ENCODE data around the gene RAB22A.

RAB22A gene

DNA sequence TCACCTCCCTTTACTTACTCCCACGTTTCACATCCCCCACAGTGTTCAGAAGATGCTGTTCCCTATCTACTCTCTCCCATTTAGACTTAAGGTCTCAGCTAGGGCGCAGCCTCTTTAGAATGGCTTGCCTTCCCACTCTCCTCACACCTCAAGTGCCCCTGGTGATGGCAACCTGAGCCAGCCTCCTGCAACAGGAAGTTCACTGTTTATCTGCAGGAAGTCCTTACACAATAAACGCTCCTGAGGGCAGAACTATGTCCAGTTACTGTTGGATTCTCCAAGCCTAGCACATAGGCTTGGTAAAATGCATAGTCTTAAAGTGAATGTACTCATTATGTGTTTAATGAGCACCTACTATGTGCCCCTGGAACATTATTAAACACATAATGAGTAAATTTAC lies 21.9 kb upstream of the RAB22A start:
- no peak overlapping the region for H3K27ac Mint-ChIP-seq
- no peak overlapping the region for H3K4me3 Mint-ChIP-seq
- H3K9me3 Mint-ChIP-seq, result no peaks in the 10 kb centered on the region

DNA sequence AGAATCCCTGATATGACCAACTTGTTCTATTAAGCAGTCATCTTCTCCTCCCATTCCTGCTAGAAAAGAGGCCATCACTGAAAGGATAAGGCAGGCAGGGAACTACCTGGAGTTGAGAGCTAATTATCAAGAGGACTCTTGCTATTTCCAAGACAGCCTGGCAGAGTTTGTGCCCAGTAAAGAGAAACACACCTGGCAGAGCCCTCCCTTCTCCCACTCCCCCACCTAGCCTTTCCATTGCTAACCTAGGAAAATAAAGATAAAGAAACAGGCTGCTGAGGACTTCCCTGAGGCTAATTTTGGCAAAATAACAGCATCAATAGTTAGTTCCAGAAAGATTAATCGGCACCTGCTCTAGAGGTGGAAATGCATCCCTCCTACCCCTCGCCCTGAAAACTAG lies 20.4 kb upstream of the RAB22A start:
- Mint-ChIP-seq H3K4me1 (ENCODE audit: low read depth) (peaks cover 27% of the 10 kb centered on the region), H3K4me3 (no peak overlapping the region), H3K36me3 (ENCODE audit: low read depth) (peaks cover 50% of the 10 kb centered on the region), H3K27me3 (no peaks in the 10 kb centered on the region), H3K9me3 (no peaks in the 10 kb centered on the region), H3K27ac (no peak overlapping the region)
- intact Hi-C loops (cut with micrococcal nuclease), result no loop called here

More for the DNA sequence above, 21.9 kb upstream of the RAB22A start:
- intact Hi-C loops (cut with micrococcal nuclease), result no loop called here
- Mint-ChIP-seq H3K27me3 (no peaks in the 10 kb centered on the region), H3K36me3 (ENCODE audit: low read depth) (peaks cover 55% of the 10 kb centered on the region), H3K4me1 (ENCODE audit: low read depth) (peaks cover 22% of the 10 kb centered on the region)

DNA sequence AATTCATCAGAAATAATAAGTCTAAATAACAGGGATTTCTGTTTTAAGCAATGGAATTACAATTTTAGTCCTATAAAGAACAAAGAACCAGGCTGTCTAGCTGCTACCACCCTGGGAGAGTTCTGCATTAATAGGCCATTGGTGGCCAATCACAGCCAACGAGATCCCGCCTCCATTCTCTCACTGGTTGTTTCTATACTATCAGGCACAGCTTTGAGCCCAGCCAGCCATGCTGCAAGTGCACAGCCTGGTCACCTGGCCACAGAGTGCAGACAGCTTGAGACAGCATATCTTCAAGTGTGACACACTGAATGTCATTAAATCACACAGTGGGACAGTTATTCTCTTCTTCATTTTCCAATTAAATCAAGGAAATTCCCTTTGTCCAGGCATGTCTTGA lies 16.1 kb upstream of the RAB22A start:
- Mint-ChIP-seq H3K4me3 (no peak overlapping the region), H3K9me3 (no peaks in the 10 kb centered on the region), H3K4me1 (ENCODE audit: low read depth) (peaks cover 24% of the 10 kb centered on the region), H3K36me3 (ENCODE audit: low read depth) (peaks cover 16% of the 10 kb centered on the region), H3K27me3 (no peaks in the 10 kb centered on the region), H3K27ac (no peak overlapping the region)
- intact Hi-C loops (cut with micrococcal nuclease), result no loop called here

DNA sequence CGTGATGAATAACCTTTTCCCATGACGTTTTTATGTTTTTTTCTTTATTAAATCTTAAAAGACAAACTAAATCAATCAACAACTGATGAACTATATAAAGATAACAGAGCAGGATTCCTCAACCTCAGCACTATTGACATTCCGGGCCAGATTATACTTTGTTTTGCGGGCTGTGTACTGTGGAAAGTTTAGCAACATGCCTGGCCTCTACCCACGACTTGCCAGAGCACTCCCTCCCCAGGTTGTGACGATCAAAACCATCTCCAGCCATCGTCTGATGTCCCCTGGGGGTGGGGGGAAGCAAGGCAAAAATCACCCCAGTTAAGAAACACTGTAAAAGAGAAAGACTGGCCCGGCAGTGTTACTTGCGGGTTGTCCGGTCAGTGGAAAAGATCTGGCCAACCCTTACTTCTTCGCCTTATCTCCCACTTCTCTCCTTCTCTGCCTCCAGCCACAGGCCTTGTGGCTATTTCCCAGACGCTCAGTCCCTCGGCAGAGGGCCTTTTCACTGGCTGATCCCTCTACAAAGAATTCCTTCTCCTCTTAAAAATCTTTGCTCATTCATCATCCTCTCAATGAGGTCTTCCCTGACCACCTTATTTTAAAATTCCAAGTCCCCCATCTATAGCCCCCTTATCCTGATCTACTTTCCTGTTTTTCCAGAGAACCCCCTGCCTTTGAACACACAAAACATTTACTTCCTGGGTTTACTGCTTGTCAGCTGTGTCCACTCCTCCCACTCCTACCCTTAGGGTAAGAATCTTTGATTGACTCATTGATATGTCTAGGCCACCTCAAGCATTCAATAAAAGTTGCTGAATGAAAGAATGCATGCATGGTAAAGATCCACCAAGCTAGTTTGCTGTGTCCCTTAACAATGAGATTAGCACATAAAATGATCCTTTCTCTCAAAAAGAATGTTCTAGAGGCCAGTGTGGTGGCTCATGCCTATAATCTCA lies 14.7 kb upstream of the RAB22A start:
- Mint-ChIP-seq H3K27ac (no peak overlapping the region), H3K27me3 (no peaks in the 10 kb centered on the region), H3K9me3 (no peaks in the 10 kb centered on the region), H3K36me3 (ENCODE audit: low read depth) (peaks cover 11% of the 10 kb centered on the region), H3K4me3 (no peak overlapping the region), H3K4me1 (ENCODE audit: low read depth) (peaks cover 20% of the 10 kb centered on the region)
- intact Hi-C loops (cut with micrococcal nuclease), result no loop called here

DNA sequence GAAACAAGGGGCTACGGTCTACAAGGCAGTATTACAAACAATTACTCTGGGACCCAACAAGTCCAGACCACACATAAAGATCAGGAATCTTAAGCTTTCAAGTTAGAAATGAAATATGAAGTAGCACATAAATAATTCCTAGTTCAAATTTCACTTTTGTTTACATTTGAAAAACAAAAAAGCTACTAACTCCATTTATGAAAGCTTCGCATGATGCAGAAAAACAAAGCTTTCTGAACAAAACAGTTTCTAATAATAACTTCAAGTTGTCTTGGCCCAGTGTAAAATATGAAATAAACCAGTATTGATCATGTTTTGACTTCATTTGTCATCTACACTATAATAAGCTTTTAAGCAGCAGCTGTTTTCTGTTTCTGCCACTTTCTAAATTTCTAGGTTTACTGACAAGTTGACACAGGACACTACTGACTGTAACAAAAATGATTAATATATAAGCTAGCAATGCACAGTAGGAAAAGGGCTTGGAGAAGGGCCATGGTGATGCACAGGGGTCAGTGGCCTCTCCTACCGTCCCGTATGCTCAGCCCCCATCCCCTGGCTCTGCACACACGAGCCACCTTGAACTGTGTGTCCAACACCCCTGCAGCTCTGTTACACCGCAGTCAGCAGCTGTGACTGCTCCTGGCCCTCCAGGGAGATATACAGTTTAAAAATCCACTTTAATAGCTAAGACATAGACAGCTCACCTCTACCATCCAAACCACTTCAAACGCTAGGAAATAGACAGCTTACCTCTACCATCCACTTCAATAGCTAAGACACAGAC lies 13.3 kb upstream of the RAB22A start:
- intact Hi-C loops (cut with micrococcal nuclease), result no loop called here
- Mint-ChIP-seq H3K27me3 (no peaks in the 10 kb centered on the region), H3K36me3 (ENCODE audit: low read depth) (peaks cover 22% of the 10 kb centered on the region), H3K4me3 (no peak overlapping the region), H3K27ac (no peak overlapping the region), H3K4me1 (ENCODE audit: low read depth) (peaks cover 26% of the 10 kb centered on the region), H3K9me3 (no peaks in the 10 kb centered on the region)

DNA sequence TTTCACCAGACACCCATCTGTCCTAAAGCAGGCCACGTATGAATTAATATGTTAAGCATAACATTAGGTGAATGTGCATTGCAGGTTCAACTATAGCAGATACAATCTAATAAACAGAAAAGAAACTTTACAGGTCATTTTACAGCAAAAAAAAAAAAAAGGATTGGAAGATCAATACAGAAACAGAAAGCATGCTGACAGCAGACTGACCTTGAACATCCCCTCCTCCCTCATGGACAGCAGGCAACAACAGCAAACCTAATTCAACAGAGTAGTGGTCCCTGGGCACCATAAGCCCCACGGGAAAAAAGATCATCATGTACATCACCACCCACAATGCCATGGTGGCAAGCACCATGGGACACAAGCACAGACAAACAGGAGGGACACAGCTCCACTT lies 12.1 kb upstream of the RAB22A start:
- H3K27me3 Mint-ChIP-seq, result no peaks in the 10 kb centered on the region
- peaks cover 34% of the 10 kb centered on the region for H3K36me3 Mint-ChIP-seq (ENCODE audit: low read depth)
- H3K9me3 Mint-ChIP-seq, result no peaks in the 10 kb centered on the region
- H3K4me3 Mint-ChIP-seq, result no peak overlapping the region
- H3K4me1 Mint-ChIP-seq (ENCODE audit: low read depth), result peaks cover 33% of the 10 kb centered on the region
- H3K27ac Mint-ChIP-seq, result no peak overlapping the region
- intact Hi-C loops (cut with micrococcal nuclease), result no loop called here

DNA sequence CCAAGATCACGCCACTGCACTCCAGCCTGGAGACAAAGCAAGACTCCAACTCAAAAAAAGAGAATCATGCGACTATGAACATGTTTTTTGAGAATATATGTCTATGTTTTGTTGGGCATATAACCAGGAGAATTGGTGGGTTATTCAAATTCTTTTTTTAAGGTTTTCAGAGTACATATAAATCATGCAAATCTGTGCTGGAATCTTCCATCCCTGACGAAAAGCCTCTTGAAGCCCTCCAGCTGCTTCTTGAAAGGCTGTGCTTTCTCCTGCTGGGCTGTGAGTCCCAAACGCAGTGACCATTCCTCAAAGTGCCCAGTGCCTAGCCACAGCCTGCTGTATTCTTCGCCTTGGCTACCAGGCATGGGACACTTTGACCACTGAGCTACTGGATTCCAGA lies 9.2 kb upstream of the RAB22A start:
- Mint-ChIP-seq H3K9me3 (no peaks in the 10 kb centered on the region), H3K4me1 (ENCODE audit: low read depth) (peaks cover 45% of the 10 kb centered on the region), H3K27ac (no peak overlapping the region), H3K4me3 (no peak overlapping the region), H3K36me3 (ENCODE audit: low read depth) (peaks cover 61% of the 10 kb centered on the region), H3K27me3 (peaks cover 1% of the 10 kb centered on the region)
- intact Hi-C loops (cut with micrococcal nuclease), result loop anchor here (10.0 kb wide), 1 partner anchor 586 kb away; the partner anchor contains the start of gene PMEPA1

DNA sequence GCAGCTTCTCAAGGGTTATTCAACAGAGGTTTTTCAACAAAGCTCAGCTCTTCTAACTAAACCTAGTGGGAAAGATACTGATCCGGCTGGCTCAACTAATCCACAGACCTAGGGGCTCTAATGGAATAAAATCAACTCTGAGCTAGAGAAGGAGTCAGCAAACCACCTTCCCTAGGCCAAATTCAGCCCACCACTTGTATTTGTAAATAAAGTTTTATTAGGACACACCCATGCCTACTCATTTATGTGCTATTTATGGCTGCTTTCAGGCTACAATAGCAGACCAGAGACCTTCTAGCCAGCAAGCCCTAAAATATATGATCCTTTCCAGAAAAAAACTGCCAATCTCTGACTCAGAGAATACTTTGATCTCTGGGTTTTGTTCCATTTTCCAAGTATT lies 6.0 kb upstream of the RAB22A start:
- intact Hi-C loops (cut with micrococcal nuclease), result loop anchor here (10.0 kb wide), 1 partner anchor 589 kb away; the partner anchor contains the start of gene PMEPA1
- H3K27me3 Mint-ChIP-seq, result peaks cover 1% of the 10 kb centered on the region
- peaks cover 62% of the 10 kb centered on the region for H3K4me1 Mint-ChIP-seq (ENCODE audit: low read depth)
- no peak overlapping the region for H3K4me3 Mint-ChIP-seq
- H3K27ac Mint-ChIP-seq, result no peak overlapping the region
- no peaks in the 10 kb centered on the region for H3K9me3 Mint-ChIP-seq
- peaks cover 63% of the 10 kb centered on the region for H3K36me3 Mint-ChIP-seq (ENCODE audit: low read depth)

DNA sequence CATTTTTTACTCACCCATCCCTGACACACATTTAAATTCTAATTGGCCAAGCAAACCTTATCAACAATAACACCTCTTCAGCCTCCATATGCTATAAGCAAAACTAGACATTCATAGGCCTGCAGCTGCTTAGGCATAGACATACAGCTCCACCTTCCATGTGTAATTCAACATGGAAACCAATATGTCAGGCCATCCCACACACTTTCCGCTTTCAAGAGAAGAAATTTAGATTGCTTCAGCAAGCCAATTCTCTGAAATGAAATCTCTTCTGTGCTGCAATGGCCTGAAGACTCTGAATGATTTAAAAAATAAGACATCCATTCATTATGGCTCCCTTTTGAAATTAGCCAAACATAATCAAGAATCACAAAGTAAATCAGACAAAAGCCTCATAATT lies 4.5 kb upstream of the RAB22A start:
- intact Hi-C loops (cut with micrococcal nuclease), result loop anchor here (5.0 to 10.0 kb wide), 3 partner anchors 68 to 590 kb away; partner anchors contain the start of genes PMEPA1 and STX16
- Mint-ChIP-seq H3K4me3 (no peak overlapping the region), H3K9me3 (no peaks in the 10 kb centered on the region), H3K4me1 (ENCODE audit: low read depth) (peaks cover 66% of the 10 kb centered on the region), H3K36me3 (ENCODE audit: low read depth) (peaks cover 63% of the 10 kb centered on the region), H3K27me3 (peaks cover 1% of the 10 kb centered on the region), H3K27ac (no peak overlapping the region)

DNA sequence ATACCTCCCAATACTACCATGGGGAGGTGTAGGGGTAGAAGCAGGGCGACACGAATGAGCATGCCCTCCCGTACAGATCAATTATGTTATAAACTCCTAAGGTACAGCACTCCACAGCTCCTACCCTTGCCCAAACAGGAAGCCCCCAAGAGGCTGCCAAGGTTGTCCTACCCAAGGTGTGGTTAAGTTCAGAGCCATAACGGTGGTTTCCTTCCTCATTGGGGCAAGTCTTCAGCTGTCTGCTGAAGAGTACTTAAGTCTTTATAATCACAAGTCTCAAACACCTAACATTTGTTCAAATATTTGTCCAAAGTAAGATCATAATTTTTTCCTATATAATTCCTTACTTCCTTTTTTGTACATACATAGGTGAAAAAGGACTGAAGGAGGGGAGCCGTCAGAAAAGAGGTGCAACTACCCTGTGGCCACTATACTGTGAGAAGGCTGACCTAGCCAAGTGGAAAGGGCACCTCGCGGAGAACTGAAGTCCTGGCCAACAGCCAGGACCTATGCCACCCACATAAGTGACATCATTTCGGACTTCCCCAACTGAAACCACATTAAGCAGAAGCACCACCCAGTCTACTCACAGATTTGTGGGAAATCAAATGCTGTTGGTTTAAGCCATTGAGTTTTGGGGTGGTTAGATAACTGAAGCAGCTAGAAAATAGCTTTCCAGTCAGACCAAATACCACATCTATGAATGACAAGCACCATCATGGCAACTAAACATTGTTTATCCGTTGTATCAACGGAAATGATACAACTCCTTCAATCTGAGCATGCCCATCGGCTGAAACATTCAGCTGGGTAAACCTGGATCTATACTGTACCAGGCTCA lies 2.9 kb upstream of the RAB22A start:
- Mint-ChIP-seq H3K36me3 (ENCODE audit: low read depth) (peaks cover 54% of the 10 kb centered on the region), H3K9me3 (no peaks in the 10 kb centered on the region), H3K4me1 (ENCODE audit: low read depth) (peaks cover 57% of the 10 kb centered on the region), H3K27me3 (peaks cover 1% of the 10 kb centered on the region), H3K27ac (peak overlapping the region; percentile 91), H3K4me3 (peak overlapping the region; percentile 50)
- intact Hi-C loops (cut with micrococcal nuclease), result loop anchor here (1.0 to 10.0 kb wide), 4 partner anchors 69 to 592 kb away; partner anchors contain the start of genes PMEPA1, STX16 and VAPB

DNA sequence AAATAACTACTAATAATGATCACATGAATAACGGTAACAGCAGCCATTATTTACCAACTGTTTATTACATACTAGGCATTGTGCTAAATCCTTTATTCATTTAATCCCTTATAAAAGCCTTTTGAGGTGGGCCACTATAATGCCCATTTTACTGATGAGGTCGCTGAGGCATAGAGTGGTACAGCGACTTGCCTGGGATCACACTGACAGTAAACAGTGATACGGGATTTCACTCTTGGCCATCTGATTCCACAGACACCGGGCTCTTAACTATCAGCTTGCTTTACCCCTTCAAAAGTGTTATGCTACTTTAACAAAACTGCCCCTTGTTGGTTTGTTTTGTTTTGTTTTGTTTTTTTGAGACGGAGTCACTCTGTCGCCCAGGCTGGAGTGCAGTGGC lies 2.2 kb upstream of the RAB22A start:
- peaks cover 55% of the 10 kb centered on the region for H3K4me1 Mint-ChIP-seq (ENCODE audit: low read depth)

DNA sequence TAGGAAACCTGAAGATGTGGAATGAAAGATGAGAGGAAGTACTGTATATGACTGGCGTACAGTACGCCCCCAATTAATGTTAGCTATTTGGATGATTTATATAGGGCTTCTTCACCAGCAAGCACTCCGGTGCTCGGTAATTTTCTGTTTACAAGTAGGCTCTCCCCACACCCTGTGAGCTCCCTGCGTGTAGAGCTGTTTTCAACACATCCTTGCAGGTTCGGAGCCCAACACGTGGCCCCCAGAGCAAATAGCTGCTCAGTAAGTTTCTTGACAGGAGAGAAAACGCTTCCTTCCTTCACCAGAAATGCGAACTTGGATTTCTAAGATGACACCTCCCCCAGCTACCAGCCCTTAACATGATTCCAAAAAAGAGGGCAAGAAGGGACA lies 1.2 kb upstream of the RAB22A start:
- H3K4me1 Mint-ChIP-seq (ENCODE audit: low read depth), result peaks cover 54% of the 10 kb centered on the region
- H3K27me3 Mint-ChIP-seq, result peaks cover 1% of the 10 kb centered on the region
- H3K36me3 Mint-ChIP-seq (ENCODE audit: low read depth), result peaks cover 55% of the 10 kb centered on the region
- peak overlapping the region; percentile 86 for H3K4me3 Mint-ChIP-seq
- peak overlapping the region; percentile 91 for H3K27ac Mint-ChIP-seq
- no peaks in the 10 kb centered on the region for H3K9me3 Mint-ChIP-seq
- intact Hi-C loops (cut with micrococcal nuclease), result loop anchor here (5.0 to 10.0 kb wide), 3 partner anchors 71 to 593 kb away; partner anchors contain the start of genes PMEPA1 and STX16

More for the DNA sequence above, 2.2 kb upstream of the RAB22A start:
- Mint-ChIP-seq H3K9me3 (no peaks in the 10 kb centered on the region), H3K36me3 (ENCODE audit: low read depth) (peaks cover 54% of the 10 kb centered on the region), H3K4me3 (peak overlapping the region; percentile 50), H3K27me3 (peaks cover 1% of the 10 kb centered on the region), H3K27ac (peak overlapping the region; percentile 91)
- intact Hi-C loops (cut with micrococcal nuclease), result loop anchor here (1.0 to 10.0 kb wide), 4 partner anchors 70 to 592 kb away; partner anchors contain the start of genes PMEPA1, STX16 and VAPB
